ENCODE results near the gene OR4Q3.
"Not testable (repeated sequence)": the region's sequence is repeated elsewhere in the genome, so short reads cannot be mapped to it uniquely, and the experiment has no call there.

The OR4Q3 gene

GRCh38 chr14:19743256-19743655, at the start of gene OR4Q3:
TSS of gene OR4Q3 (plus strand) at chr14:19743571.
- DNase-seq, result no peak

- no peak for DNase-seq
These were observed 14.0 kb upstream of the OR4Q3 start for GRCh38 chr14:19729359-19729758.

- DNase-seq, result no peak
These were observed 13.6 kb upstream of the OR4Q3 start for GRCh38 chr14:19729763-19730162.

- DNase-seq, result not testable (repeated sequence)
These were observed 9.5 kb upstream of the OR4Q3 start for GRCh38 chr14:19733893-19734292.

GRCh38 chr14:19752316-19752715, 8.9 kb downstream of the OR4Q3 start:
- not testable (repeated sequence) for DNase-seq

GRCh38 chr14:19754172-19754571, 10.8 kb downstream of the OR4Q3 start:
- DNase-seq, result no peak

- DNase-seq, result not testable (repeated sequence)
These were observed 28.1 kb downstream of the OR4Q3 start for GRCh38 chr14:19771491-19771890.

GRCh38 chr14:19771895-19772430, 28.6 kb downstream of the OR4Q3 start:
- no peak for DNase-seq

- not testable (repeated sequence) for DNase-seq
These were observed 29.1 kb downstream of the OR4Q3 start for GRCh38 chr14:19772454-19772853.

GRCh38 chr14:19773204-19773603, 29.8 kb downstream of the OR4Q3 start, which contains the start of gene OR4M1:
TSS of gene OR4M1 (plus strand) at chr14:19773504. CDS start at chr14:19780323, 6,819 bp downstream.
- not testable (repeated sequence) for DNase-seq

- no peak for DNase-seq
These were observed 32.2 kb downstream of the OR4Q3 start for GRCh38 chr14:19775587-19775986.

GRCh38 chr14:19785848-19786247, 42.5 kb downstream of the OR4Q3 start:
- DNase-seq, result not testable (repeated sequence)

- DNase-seq, result not testable (repeated sequence)
These were observed 43.9 kb downstream of the OR4Q3 start for GRCh38 chr14:19787318-19787717.

GRCh38 chr14:19788150-19788549, 44.8 kb downstream of the OR4Q3 start:
- DNase-seq, result not testable (repeated sequence)

GRCh38 chr14:19796520-19797108, 53.2 kb downstream of the OR4Q3 start:
- not testable (repeated sequence) for DNase-seq

Measured in stimulated activated CD4-positive, alpha-beta T cell treated with anti-CD3 and anti-CD28 coated beads, Interleukin-1b, Interleukin-23, amount 100 ng/mL, for 48 hours (primary cell).